Measurements from ENCODE around the gene PTPRD. TPM values are rescaled to one million over a fixed set of nuclear protein-coding genes. Genes with fewer than 3 reads are reported as not detected.

PTPRD gene
- total and polyA plus RNA-seq, 9 of the 15 experiments (the other 6 are each of a cell fraction or from before 2014, with no cell fraction given): 0.11 TPM; not detected in 8

DNA sequence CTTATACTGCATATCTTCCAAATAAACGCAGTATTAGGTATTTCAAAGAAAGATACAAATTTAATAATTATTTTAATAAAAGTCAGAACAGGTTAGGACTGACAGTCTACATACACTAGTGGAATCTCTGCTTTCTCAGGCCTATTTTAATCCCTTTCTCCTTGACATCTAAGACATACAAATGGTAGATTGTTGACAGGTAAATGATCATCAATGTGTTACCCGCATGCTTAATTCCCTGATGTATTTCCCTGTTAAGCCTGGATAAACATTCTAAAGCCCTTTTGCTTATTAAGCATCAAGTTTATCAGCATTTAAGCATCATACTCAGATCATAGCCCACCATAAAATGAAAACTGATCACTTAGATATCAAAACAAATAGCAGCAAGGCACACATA lies 576.7 kb downstream of the PTPRD start:
- BruUV-seq (replicated peaks): no TSS peak
- in situ Hi-C loops (cut with MboI): no loop called here
- WGBS (ENCODE audit: insufficient coverage, low coverage, missing lambda C conversion rate): 0% methylated on average over 2 of the region's 2 CpGs
- CTCF ChIA-PET (ENCODE audit: low intra/inter-chr PET ratio): no interaction called here
- POLR2A ChIA-PET: no interaction called here
- Histone ChIP-seq H3K79me2 (ENCODE audit: control insufficient read depth, insufficient read depth, low read length) (no peaks in the 10 kb centered on the region), H3K4me3 (no peak overlapping the region), H3K4me2 (ENCODE audit: insufficient read depth, low read length) (no peak overlapping the region), H4K20me1 (replicated peaks; ENCODE audit: control insufficient read depth, insufficient read depth, low read length) (no peaks in the 10 kb centered on the region), H3K4me1 (replicated peaks in 1 of 2; ENCODE audit: control insufficient read depth in 2 of 2, insufficient read depth in 2 of 2, low read length in 2 of 2) (no peaks in the 10 kb centered on the region), H3K9me1 (ENCODE audit: control insufficient read depth, insufficient read depth, low read length) (no peaks in the 10 kb centered on the region), H3K9ac (ENCODE audit: insufficient read depth in 1 of 2, low read depth in 2 of 2, low read length in 2 of 2) (no peak overlapping the region), H3K27ac (ENCODE audit: extremely low read depth, low read depth, low read length) (no peak overlapping the region), H3K27me3 (ENCODE audit: control insufficient read depth in 2 of 2, insufficient read depth in 2 of 2, low read length in 2 of 2) (no peaks in the 10 kb centered on the region), H3K36me3 (ENCODE audit: control insufficient read depth, insufficient read depth, low read length) (no peaks in the 10 kb centered on the region), H3K9me3 (replicated peaks; ENCODE audit: control insufficient read depth, insufficient read depth, low read depth, low read length) (no peaks in the 10 kb centered on the region), H2AFZ (ENCODE audit: low read depth, low read length) (no peak overlapping the region)
- intact Hi-C loops (cut with micrococcal nuclease): no loop called here
- no peak for ATAC-seq
- FAIRE-seq: no peak
- DNase-seq (ENCODE audit: extremely low read depth in 1 of 4, low spot score in 3 of 4): no peak
- TF ChIP-seq SMAD2 (IDR thresholded peaks at IDR 0.05; ENCODE audit: low read depth, low read length) (no peak), ZNF140 (CRISPR knock-in tag; IDR thresholded peaks at IDR 0.05) (no peak), ZNF76 (CRISPR knock-in tag; IDR thresholded peaks at IDR 0.05; ENCODE audit: borderline replicate concordance) (no peak), ZNF512 (tag; IDR thresholded peaks at IDR 0.05) (no peak), POLR2H (tag; IDR thresholded peaks at IDR 0.05; ENCODE audit: low read depth) (no peak), PHF8 (IDR thresholded peaks at IDR 0.05; ENCODE audit: borderline replicate concordance, low read length) (no peak), PHTF2 (CRISPR knock-in tag; IDR thresholded peaks at IDR 0.05) (no peak), ZBTB40 (IDR thresholded peaks at IDR 0.05) (no peak), ZBTB40 (CRISPR knock-in tag; IDR thresholded peaks at IDR 0.05) (no peak)
- TF ChIP-seq, protein P1, sequence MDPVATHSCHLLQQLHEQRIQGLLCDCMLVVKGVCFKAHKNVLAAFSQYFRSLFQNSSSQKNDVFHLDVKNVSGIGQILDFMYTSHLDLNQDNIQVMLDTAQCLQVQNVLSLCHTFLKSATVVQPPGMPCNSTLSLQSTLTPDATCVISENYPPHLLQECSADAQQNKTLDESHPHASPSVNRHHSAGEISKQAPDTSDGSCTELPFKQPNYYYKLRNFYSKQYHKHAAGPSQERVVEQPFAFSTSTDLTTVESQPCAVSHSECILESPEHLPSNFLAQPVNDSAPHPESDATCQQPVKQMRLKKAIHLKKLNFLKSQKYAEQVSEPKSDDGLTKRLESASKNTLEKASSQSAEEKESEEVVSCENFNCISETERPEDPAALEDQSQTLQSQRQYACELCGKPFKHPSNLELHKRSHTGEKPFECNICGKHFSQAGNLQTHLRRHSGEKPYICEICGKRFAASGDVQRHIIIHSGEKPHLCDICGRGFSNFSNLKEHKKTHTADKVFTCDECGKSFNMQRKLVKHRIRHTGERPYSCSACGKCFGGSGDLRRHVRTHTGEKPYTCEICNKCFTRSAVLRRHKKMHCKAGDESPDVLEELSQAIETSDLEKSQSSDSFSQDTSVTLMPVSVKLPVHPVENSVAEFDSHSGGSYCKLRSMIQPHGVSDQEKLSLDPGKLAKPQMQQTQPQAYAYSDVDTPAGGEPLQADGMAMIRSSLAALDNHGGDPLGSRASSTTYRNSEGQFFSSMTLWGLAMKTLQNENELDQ (CRISPR knock-in tag; IDR thresholded peaks at IDR 0.05; ENCODE audit: borderline replicate concordance): no peak
